ENCODE measurements around the gene DHX57.
"Not testable (repeated sequence)": the region's sequence is repeated elsewhere in the genome, so short reads cannot be mapped to it uniquely, and the experiment has no call there.

Gene DHX57

DNA sequence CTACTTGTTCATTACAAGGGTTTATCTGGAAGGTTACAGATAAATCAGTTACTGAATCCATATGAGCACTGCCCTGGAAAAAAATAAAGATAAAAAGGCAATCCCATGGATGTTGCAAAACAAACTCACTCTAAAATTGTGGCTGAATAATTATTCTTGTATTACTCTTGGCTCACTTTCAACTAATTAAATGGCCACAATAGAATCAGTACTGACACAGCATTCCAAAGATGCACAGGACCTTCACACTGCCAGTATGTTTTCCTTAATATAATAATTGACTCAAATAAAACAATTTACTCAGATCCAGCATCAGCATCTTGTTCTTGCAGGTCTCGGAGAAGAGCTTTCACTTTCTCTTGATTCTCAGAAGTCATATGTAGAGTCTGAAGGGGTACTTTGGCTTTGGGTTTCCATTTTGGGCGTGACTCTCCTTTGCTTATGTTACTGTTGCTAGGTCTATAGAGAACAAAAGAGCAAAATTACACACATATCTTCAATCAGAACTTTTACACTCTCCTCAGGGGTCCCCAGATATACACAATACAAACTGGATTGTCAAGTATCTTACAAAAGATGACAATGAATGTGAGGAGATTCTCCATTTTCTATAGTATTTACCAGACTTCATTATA is 12.6 kb downstream of the DHX57 start:
- DNase-seq, result no peak

DNA sequence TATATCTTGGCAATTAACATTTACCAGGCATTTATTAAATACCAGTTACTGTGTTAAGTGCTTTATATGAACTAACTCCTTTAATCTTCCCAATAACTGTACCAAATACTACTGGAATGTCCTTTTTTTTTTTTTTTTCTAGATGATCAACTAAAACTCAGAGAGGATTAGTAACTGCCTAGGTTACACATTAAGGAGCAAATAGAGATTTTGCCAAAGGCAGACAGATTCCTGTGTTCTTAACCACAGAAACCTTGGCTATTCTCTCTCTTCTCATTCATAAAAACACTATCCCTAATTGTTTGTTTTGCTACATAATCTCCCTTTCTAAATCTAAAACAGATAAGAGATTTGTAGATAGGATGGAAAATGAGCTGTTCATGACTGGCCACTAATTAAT is 13.3 kb downstream of the DHX57 start:
- no peak for DNase-seq

DNA sequence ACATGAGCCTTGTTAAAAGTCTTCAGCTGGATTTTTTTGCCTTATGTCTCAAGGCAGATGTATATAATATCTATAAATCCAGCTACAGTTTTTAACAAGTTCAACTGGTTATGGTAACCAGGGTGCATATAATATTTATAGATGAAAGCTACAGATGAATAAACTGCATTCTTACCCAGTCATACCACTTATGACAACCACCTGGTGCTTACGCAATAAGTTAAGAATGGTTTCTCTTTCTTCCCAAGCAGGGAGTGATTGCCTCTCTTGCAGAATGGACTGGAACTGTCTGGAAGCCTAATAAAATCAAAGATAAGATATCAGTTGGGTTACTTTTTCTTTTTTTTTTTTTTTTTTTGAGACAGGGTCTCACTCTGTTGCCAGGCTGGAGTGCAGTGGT is 19.6 kb downstream of the DHX57 start:
- no peak for DNase-seq

DNA sequence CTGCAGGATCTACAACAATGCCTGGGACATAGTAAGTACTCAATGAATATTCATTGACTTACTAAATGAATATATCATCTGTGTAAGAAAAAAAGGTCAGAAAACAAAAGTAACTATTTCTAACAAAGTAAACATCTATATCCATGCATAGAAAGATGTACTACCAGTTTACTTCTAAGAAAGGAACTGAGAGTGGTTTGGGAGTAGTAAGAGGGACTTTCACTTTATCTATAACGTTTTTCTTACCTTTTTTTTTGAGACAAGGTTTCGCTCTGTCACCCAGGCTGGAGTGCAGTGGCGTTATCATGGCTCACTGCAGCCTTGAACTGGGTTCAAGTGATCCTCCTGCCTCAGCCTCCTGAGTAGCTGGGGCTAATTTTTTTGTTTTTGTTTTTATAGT is 25.7 kb downstream of the DHX57 start:
- DNase-seq, result no peak

DNA sequence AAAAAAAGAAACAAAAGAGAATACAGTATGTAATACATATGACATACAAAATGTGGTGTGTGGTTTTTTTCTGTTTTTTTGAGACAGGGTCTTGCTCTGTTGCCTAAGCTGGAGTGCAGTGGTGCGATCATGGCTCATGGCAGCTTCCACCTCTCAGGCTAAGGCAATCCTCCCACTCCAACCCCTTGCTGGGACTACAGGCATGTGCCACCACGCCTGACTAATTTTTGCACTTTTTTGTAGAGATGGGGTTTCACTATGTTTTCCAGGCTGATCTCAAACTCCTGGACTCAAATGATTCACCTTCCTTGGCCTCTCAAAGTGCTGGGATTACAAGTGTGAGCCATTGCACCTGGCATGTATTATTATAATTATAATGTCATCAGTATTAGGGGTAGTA is 38.9 kb downstream of the DHX57 start:
- DNase-seq, result no peak

- no peak for DNase-seq
Measured at GRCh38 chr2:38835990-38836389, 39.7 kb downstream of the DHX57 start.

DNA sequence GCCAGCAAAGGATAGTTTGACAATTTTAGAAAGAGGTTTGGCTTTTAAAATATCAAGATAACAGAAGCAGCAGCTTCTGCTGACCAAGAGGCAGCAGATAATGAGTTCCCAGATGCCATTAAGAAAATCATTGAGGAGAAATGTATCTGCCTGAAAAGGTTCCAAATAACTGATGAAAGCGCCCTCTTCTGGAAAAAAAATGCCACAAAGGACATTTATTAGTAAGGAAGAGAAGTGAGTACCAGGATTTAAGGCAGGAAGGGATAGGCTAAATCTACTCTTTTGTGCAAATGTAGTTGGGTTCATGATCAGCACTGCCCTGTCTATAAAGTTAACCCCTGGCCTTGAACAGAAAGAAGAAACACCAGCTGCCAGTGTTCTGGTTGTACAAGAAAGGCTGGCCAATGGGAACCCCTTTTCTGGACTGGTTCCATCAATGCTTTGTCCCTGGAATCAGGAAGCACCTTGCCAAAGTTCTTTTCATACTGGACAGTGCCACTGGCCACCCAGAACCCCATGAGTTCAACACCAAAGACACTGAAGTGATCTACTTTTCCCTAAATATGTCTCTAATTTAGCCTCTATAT is 40.6 kb downstream of the DHX57 start:
- DNase-seq, result no peak

- no peak for DNase-seq
Measured at GRCh38 chr2:38830526-38831159, 45.1 kb downstream of the DHX57 start.

GRCh38 chr2:38829971-38830370 is 45.8 kb downstream of the DHX57 start:
- DNase-seq, result no peak

DNA sequence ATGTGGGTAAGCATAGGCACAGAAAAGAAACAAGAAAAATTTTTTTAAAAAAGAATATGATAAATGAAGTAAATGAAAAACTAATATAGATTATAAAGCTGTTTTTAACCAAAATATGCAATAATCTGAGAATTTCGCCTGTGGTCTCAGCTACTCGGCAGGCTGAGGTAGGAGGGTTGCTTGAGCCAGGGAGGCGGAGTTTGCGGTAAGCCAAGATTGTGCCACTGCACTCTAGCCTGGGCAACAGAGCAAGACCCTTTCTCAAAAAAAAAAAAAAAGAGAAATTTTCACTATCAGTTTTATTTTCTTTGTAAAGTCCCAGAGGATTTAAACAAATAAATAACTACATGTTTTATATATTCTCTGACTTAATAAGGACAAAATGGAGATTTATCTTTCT is 47.3 kb downstream of the DHX57 start:
- DNase-seq, result no peak

GRCh38 chr2:38827539-38828145 is 48.1 kb downstream of the DHX57 start:
- DNase-seq, result not testable (repeated sequence)

- no peak for DNase-seq
Measured at GRCh38 chr2:38825956-38826355, 49.8 kb downstream of the DHX57 start.

DNA sequence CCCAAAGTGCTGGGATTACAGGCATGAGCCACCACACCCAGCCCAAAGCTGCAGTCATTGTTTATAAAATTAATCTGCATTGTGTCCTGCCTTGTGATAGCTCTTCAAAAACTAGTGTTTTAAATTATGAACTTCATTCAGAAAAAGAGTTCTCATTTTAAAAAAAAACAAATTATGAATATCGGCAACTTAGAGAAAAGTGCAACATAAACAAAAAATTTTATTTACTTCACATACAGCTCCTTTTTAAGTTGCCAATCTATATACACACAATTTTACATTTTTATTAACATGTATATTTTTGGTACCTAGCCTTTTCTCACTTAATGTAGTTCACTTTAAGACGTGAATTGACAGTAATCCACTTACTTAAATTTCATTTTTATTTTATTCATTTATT is 50.8 kb downstream of the DHX57 start:
- DNase-seq, result no peak

DNA sequence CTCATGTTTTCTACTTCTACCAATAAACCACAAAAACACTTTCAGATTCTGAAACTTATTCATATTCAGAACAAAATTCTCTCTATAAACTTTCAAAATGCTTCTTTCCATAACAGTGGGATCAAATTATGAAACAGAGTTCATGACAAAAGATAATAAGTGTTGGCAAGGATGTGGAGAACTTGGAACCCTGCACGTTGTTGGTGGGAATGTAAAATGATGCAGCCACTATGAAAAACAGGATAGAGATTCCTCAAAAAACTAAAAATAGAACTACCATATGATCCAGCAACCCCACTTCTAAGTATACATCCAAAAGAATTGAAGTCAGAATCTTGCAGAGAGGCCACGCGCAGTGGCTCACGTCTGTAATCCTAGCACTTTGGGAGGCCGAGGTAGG is 52.3 kb downstream of the DHX57 start:
- DNase-seq, result no peak

DNA sequence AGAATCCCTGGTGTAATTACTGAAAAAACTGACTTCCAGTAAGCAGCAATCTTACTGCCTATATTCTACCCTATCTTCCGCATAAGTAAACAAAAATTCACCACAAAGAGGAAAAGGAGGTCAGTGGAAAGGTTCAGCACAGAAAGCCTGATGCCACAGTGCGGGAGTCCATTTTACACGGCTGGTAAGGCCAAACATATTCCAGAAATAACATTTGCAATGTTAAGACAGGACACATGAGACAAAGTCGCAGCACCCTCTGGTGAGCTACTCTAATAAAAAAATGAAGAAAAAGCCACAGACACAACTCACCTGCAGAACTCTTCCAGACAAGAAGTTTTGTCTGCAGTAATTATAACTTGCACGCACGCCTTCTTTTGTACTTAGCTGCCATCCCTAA is 57.2 kb downstream of the DHX57 start:
- DNase-seq, result no peak

DNA sequence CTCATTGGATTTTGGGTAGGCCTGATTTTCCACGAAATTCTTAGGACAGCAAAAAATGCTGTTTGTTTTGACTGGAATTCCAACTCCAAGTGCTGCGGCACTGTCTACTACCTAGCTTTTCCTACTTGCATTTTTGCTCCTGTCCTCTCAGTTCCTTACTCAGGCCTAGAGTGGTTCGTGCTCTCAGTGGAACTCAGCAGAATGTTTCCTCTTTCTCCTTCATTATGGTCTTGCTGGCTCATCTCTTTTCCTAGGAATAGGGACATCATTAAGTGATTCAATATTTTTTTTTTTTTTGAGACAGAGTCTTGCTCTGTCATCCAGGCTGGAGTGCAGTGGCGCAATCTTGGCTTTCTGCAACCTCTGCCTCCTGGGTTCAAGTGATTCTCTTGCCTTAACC is 59.8 kb downstream of the DHX57 start:
- no peak for DNase-seq

DNA sequence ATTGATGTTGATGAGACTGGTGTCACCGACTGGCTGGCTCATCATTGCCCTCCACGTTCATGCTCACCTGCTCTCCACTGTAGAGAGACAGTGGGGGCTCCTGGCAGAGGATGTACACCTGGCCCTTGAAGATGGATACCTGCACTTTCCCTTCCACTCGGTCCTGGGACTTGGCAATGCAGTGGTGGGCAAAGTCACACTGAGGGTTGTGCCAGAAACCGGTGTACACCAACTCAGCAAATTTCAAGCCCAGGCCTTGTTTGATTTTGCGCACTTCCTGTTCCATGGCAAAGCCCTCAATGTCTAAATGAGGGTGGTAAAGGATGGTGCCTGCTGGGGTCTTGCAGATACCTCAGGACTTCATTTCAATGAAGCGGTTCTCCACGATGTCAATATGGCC is 65.2 kb downstream of the DHX57 start:
- no peak for DNase-seq

DNA sequence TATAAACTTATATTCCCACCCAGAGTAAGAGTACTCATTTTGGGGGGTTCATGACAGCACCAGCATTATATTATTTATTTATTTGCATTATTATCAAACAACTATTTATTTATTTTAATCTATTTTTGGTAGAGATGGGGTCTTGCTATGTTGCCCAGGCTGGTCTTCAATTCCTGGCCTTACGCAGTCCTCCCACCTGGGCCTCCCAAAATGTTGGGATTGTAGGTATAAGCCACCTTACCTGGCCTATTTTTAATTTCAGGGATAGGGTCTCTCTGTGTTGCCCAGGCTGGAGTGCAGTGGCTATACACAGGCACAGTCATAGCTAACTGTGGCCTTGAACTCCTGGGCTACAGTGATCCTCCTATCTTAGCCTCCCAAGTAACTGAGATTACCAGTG is 67.1 kb downstream of the DHX57 start:
- DNase-seq, result no peak

- DNase-seq, result no peak
Measured at GRCh38 chr2:38806733-38807059, 69.0 kb downstream of the DHX57 start.

DNA sequence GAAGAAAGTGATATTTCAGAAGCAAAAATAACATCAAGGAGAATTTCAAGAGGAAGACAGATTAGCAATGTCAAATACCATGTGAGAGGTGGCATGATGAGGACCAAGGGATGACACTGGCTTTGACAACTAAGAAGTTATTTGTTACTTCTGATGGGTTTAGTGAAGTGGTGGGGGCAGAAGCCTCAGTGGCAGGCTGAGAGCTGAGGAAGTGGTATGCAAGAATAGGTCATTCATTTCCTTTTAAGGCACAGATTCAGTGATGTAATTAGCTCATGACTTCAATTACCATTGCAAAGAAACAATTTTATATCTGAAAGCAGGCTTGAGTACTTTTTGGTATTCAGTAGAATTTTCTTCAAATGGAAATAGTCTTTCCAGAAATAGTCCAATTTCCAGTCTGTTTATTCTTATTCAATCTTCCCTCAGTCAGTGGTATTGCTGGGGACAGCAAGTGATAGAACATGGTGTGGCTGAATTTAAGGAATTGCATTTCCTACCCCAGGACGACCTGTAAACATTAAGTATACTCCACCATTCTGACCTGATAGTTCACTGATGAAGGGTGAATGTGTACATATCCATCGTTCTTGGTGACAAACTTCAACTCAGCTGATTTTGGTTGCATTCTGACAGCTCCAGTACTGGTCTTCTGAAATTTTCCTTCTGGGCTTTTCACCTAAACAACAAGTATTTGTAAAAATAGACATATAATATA is 69.6 kb downstream of the DHX57 start:
- no peak for DNase-seq

DNA sequence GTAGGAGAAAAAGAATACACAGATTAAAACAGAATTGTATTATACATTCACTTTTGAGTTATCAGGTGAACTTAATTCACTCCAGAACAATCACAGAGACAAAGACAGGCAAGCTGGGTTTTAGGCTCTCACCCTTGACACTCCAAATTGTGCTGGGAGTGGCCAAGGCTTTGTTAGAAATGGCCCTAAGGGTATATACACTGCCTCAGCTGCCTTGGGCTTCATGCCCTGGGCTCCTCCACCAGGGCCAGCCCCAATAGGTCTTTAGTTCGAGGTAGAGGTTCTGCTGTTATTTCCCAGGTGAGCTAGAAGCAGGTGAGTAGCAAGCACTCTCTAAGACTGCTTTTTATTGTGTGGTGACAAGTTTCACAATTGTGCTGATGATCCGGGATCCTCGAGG is 77.8 kb downstream of the DHX57 start:
- DNase-seq, result no peak

DNA sequence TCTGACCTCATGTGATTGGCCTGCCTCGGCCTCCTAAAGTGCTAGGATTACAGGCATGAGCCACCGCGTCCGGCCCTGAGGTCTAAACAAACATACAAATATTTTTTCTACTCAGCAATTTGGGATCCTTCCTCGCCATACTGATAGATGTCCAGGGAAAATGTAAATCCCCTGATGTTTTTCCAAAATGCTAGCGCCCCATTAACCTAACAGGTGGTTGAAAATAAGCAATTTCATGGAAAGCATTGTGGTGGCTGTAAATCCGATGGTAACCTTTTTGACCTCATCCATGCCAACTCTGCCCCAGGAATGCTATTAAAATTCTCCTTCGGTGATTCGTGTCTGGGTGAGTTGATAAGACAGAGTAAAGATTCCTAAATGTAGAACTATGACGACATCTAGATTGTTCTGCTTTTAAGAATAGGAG is 78.5 kb downstream of the DHX57 start:
- no peak for DNase-seq

- not testable (repeated sequence) for DNase-seq
Measured at GRCh38 chr2:38795016-38795415, 80.7 kb downstream of the DHX57 start.

Data from NCI-H1092 (cell line).